ENCODE data around the gene GNG13.

Gene GNG13

DNA sequence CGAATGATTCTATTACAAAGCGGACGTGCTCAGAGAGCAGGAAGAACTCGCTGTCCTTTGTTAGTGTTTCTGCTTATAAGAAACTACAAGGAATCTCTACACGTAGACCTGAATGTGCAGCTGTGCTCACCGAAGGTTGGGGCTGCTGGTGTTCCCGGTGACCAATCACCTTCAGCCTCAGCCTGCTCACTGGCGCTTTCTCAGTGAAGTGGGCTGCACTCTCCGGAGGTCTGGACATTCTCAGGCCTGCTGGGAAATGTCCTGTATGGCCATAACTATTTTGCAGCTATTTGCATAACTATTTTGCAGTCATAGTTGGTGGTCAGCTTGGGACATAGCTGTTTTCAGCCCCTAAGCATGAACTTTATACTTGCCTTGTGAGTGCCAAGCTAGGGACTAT, 50.0 kb downstream of the GNG13 start:
- Mint-ChIP-seq H3K27me3 (ENCODE audit: low read depth) (peaks cover 28% of the 10 kb centered on the region), H3K36me3 (ENCODE audit: low read depth) (no peaks in the 10 kb centered on the region), H3K27ac (peak overlapping the region in 1 of 3 experiments; percentile 61), H3K9me3 (no peaks in the 10 kb centered on the region), H3K4me3 (no peak overlapping the region), H3K4me1 (no peaks in the 10 kb centered on the region)
- TF ChIP-seq, protein P1, sequence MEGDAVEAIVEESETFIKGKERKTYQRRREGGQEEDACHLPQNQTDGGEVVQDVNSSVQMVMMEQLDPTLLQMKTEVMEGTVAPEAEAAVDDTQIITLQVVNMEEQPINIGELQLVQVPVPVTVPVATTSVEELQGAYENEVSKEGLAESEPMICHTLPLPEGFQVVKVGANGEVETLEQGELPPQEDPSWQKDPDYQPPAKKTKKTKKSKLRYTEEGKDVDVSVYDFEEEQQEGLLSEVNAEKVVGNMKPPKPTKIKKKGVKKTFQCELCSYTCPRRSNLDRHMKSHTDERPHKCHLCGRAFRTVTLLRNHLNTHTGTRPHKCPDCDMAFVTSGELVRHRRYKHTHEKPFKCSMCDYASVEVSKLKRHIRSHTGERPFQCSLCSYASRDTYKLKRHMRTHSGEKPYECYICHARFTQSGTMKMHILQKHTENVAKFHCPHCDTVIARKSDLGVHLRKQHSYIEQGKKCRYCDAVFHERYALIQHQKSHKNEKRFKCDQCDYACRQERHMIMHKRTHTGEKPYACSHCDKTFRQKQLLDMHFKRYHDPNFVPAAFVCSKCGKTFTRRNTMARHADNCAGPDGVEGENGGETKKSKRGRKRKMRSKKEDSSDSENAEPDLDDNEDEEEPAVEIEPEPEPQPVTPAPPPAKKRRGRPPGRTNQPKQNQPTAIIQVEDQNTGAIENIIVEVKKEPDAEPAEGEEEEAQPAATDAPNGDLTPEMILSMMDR (IDR thresholded peaks at IDR 0.05; ENCODE audit: unreplicated experiment in 3 of 3), result no peak

DNA sequence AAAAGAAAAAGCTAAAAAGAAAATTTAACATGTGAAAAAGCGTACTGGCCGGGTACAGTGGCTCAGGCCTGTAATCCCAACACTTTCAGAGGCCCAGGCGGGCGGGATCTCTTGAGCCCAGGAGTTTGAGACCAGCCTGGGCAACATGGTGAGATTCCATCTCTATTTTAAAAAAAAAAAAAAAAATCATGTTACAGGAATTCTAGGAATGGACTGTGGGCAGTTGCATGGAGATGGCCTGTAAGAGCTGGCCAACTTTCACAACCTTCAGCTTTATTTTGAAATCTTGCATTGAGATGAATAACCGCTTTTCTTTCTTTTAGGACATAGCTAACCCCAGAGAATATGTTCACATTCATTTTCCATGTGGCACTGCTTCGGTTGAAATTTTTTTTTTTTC, 51.5 kb downstream of the GNG13 start:
- TF ChIP-seq, protein P1 (IDR thresholded peaks at IDR 0.05; ENCODE audit: unreplicated experiment in 3 of 3), result no peak
- Mint-ChIP-seq H3K36me3 (ENCODE audit: low read depth) (no peaks in the 10 kb centered on the region), H3K27ac (no peak overlapping the region), H3K27me3 (ENCODE audit: low read depth) (peaks cover 28% of the 10 kb centered on the region), H3K9me3 (no peaks in the 10 kb centered on the region), H3K4me3 (no peak overlapping the region), H3K4me1 (no peaks in the 10 kb centered on the region)
